IMR-90 (cell line): ENCODE results near the gene MCF2L2. TPM values are rescaled to one million over a fixed set of nuclear protein-coding genes. Genes with fewer than 3 reads are reported as not detected.

Source experiments
- ATAC-seq: fragments of 200-7000 bp; cut with Tn5 transposase; 2 replicates; pipeline ENCODE4 v1.9.1; 2020; ENCODE audit warnings: low read depth, mild to moderate bottlenecking, moderate library complexity
- BruUV-seq: library from RNA; stranded (reverse); fragments of 400-500 nt; replicated peaks from 2 replicates; lab custom pipeline; 2021; lab: Mats Ljungman, UMichigan
- CTCF ChIA-PET: fragments of 300-600 bp; formaldehyde crosslinking; extraction: SDS; loops from one replicate; lab custom pipeline; 2021; ENCODE audit warnings: antibody characterized with exemption; lab: Yijun Ruan, JAX
- POLR2A ChIA-PET: fragments of 300-600 bp; sonication (Branson Sonifier 250); formaldehyde crosslinking; loops from one replicate; lab custom pipeline; 2022; ENCODE audit warnings: antibody characterized with exemption; ENCODE audit not compliant: unreplicated experiment; lab: Charles Lee
- DNase-seq: peaks from one replicate; pipeline ENCODE4 v3.0.0; 2013
- H2AFZ ChIP-seq: replicated peaks from 2 replicates; pipeline ENCODE3; 2013; ENCODE audit warnings: low read length, mild to moderate bottlenecking; ENCODE audit not compliant: poor library complexity
- H2AK5ac ChIP-seq: 2 replicates; pipeline ENCODE4 v1.6.1; 2013; ENCODE audit warnings: low read depth, low read length, inconsistent platforms
- H2AK9ac ChIP-seq: replicated peaks from 2 replicates; pipeline ENCODE3; 2013; ENCODE audit warnings: mild to moderate bottlenecking, low read depth, low read length, moderate library complexity; ENCODE audit not compliant: poor library complexity
- H2BK120ac ChIP-seq: 2 replicates; pipeline ENCODE4 v1.6.1; 2013; ENCODE audit warnings: low read depth, low read length, inconsistent platforms
- H2BK15ac ChIP-seq: 3 replicates; pipeline ENCODE4 v1.6.1; 2013; ENCODE audit warnings: low read depth, low read length, inconsistent platforms
- H2BK20ac ChIP-seq: 2 replicates; pipeline ENCODE4 v1.6.1; 2013; ENCODE audit warnings: low read depth, mild to moderate bottlenecking, inconsistent platforms, low read length, moderate library complexity
- H2BK5ac ChIP-seq: 2 replicates; pipeline ENCODE4 v1.6.1; 2013; ENCODE audit warnings: mild to moderate bottlenecking, low read depth, low read length, inconsistent platforms; ENCODE audit not compliant: poor library complexity, severe bottlenecking
- H3K14ac ChIP-seq: replicated peaks from 2 replicates; pipeline ENCODE4 v1.6.1; 2013; ENCODE audit warnings: low read depth, low read length, inconsistent platforms
- H3K18ac ChIP-seq: 2 replicates; pipeline ENCODE4 v1.6.1; 2013; ENCODE audit warnings: low read depth, low read length, control low read depth
- H3K23ac ChIP-seq: 2 replicates; pipeline ENCODE4 v1.6.1; 2013; ENCODE audit warnings: low read depth, low read length, inconsistent platforms
- H3K27ac ChIP-seq: 2 replicates; pipeline ENCODE4 v1.5.1; 2013; ENCODE audit warnings: mild to moderate bottlenecking, control low read depth, low read length; ENCODE audit not compliant: insufficient read depth
- H3K27me3 ChIP-seq: 2 replicates; pipeline ENCODE4 v1.6.1; 2013; ENCODE audit warnings: low read length; ENCODE audit not compliant: control insufficient read depth, insufficient read depth
- H3K36me3 ChIP-seq: 2 replicates; pipeline ENCODE4 v1.6.1; 2013; ENCODE audit warnings: low read length, mixed read lengths; ENCODE audit not compliant: control insufficient read depth, insufficient read depth
- H3K4ac ChIP-seq: 2 replicates; pipeline ENCODE4 v1.6.1; 2013; ENCODE audit warnings: low read depth, low read length, inconsistent platforms
- H3K4me1 ChIP-seq: 2 replicates; pipeline ENCODE4 v1.6.1; 2013; ENCODE audit warnings: low read length, mixed read lengths; ENCODE audit not compliant: control insufficient read depth, insufficient read depth
- H3K4me2 ChIP-seq: 2 replicates; pipeline ENCODE4 v1.6.1; 2013; ENCODE audit warnings: low read depth, mild to moderate bottlenecking, control low read depth, low read length, moderate library complexity
- H3K4me3 ChIP-seq: 2 replicates; pipeline ENCODE4 v1.5.1; 2013; ENCODE audit warnings: low read depth, mild to moderate bottlenecking, control low read depth, low read length, moderate library complexity; ENCODE audit not compliant: insufficient read depth
- H3K56ac ChIP-seq: 2 replicates; pipeline ENCODE4 v1.6.1; 2013; ENCODE audit warnings: low read length, inconsistent platforms; ENCODE audit not compliant: insufficient read depth; ENCODE audit errors: extremely low read depth
- H3K79me1 ChIP-seq, 2 experiments: 2 replicates each; pipeline ENCODE4 v1.6.1; 2013; ENCODE audit warnings: low read length in 2 of 2, inconsistent platforms in 1 of 2, low read depth in 1 of 2
- H3K9ac ChIP-seq: 2 replicates; pipeline ENCODE4 v1.6.1; 2013; ENCODE audit warnings: low read depth, low read length, control low read depth
- H3K9me1 ChIP-seq: 2 replicates; pipeline ENCODE4 v1.6.1; 2013; ENCODE audit warnings: low read length, inconsistent platforms; ENCODE audit not compliant: insufficient read depth
- H3K9me3 ChIP-seq: 2 replicates; pipeline ENCODE4 v1.6.1; 2013; ENCODE audit warnings: low read length; ENCODE audit not compliant: control insufficient read depth, insufficient read depth
- H4K20me1 ChIP-seq: 2 replicates; pipeline ENCODE4 v1.6.1; 2013; ENCODE audit warnings: low read length, inconsistent platforms; ENCODE audit not compliant: insufficient read depth
- H4K5ac ChIP-seq: 2 replicates; pipeline ENCODE4 v1.6.1; 2013; ENCODE audit warnings: mild to moderate bottlenecking, low read depth, low read length, control low read depth
- H4K8ac ChIP-seq, 2 experiments: 2 replicates each; pipeline ENCODE4 v1.6.1; 2013; ENCODE audit warnings: low read depth in 2 of 2, low read length in 2 of 2, control low read depth in 1 of 2, inconsistent platforms in 1 of 2
- H4K91ac ChIP-seq: 2 replicates; pipeline ENCODE4 v1.6.1; 2013; ENCODE audit warnings: low read depth, low read length, inconsistent platforms; ENCODE audit not compliant: insufficient read depth
- MAZ ChIP-seq: IDR thresholded peaks from 2 replicates; pipeline ENCODE4 v1.6.1; 2012; ENCODE audit warnings: low read depth, mild to moderate bottlenecking, low read length, improper control_type of control experiment, moderate library complexity, borderline replicate concordance
- RCOR1 ChIP-seq: IDR thresholded peaks from 2 replicates; pipeline ENCODE4 v1.6.1; 2012; ENCODE audit warnings: mild to moderate bottlenecking, low read length, improper control_type of control experiment; ENCODE audit not compliant: insufficient replicate concordance
- WGBS, 2 experiments: methylation state at CpG; one replicate each; pipeline versions ENCODE4 v1.1.5 to v1.1.7; 2013; ENCODE audit warnings: missing lambda C conversion rate in 2 of 2; ENCODE audit not compliant: insufficient read length in 1 of 2; ENCODE audit errors: extremely low coverage in 2 of 2; 5-methylcytosine and 5-hydroxymethylcytosine counted together
- dilution Hi-C: fragments of 300-500 bp; cut with HindIII; formaldehyde crosslinking; loops from one replicate; pipeline ENCODE4 v1.14.3; 2018; ENCODE audit warnings: low sequenced_read_pairs; ENCODE audit not compliant: unreplicated experiment
- in situ Hi-C: fragments of 300-500 bp; cut with MboI; formaldehyde crosslinking; loops from 3 replicates; pipeline ENCODE4 v1.14.3; 2019; ENCODE audit warnings: low sequenced_read_pairs, inconsistent platforms, mixed read lengths
- intact Hi-C: fragments of 100-400 bp; cut with micrococcal nuclease; formaldehyde crosslinking; loops from 2 replicates; pipeline ENCODE4 v1.10.0; 2022
- polyA plus RNA-seq, 3 experiments: library from polyadenylated mRNA; depleted of rRNA; stranded (reverse); fragments of >200 nt; gene quantifications; 2 replicates each; pipeline ENCODE4 v1.2.3, GENCODE V29; 2012; ENCODE audit warnings: low replicate concordance in 1 of 3
- total RNA-seq: library from RNA; depleted of rRNA; stranded (reverse); fragments of >200 nt; gene quantifications from 2 replicates; pipeline ENCODE4 v1.2.3, GENCODE V29; 2012

MCF2L2 gene
- total and polyA plus RNA-seq, 2 of the 4 experiments (the other 2 are of a cell fraction): under 0.01 TPM; not detected in 1

GRCh38 chr3:183301937-183302580, 126.4 kb downstream of the MCF2L2 start:
- Histone ChIP-seq H3K4me2 (no peak overlapping the region), H3K27ac (no peak overlapping the region), H3K4me1 (peaks cover 12% of the 10 kb centered on the region), H2BK120ac (no peak overlapping the region), H2BK15ac (no peak overlapping the region), H4K5ac (no peak overlapping the region), H2AK5ac (no peak overlapping the region), H3K14ac (no peak overlapping the region), H2BK20ac (no peak overlapping the region; the same call in 1 of the 2 replicates), H4K91ac (no peak overlapping the region), H3K18ac (peak overlapping the region; percentile 10; the same call in 1 of the 2 replicates), H3K9me1 (no peaks in the 10 kb centered on the region), H4K8ac (no peak overlapping the region), H3K23ac (no peak overlapping the region), H4K20me1 (no peaks in the 10 kb centered on the region), H3K9ac (no peak overlapping the region), H2AFZ (no peak overlapping the region), H3K9me3 (no peaks in the 10 kb centered on the region), H3K56ac (no peak overlapping the region), H3K36me3 (no peaks in the 10 kb centered on the region), H2BK5ac (no peak overlapping the region), H3K79me1 (no peaks in the 10 kb centered on the region), H3K4me3 (no peak overlapping the region), H3K4ac (no peak overlapping the region), H2AK9ac (no peak overlapping the region), H3K27me3 (peaks cover 9% of the 10 kb centered on the region; the same call in 1 of the 2 replicates)
- ChIA-PET POLR2A (interaction anchor here (0.5 kb wide), 1 partner anchor 42 kb away, joined by 4 read pairs; no protein-coding TSS in a partner anchor), CTCF (no interaction called here)
- WGBS, 2 experiments: 100% methylated on average over 2 of the region's 8 CpGs; no CpG with 5 or more reads in 1 of the 2 experiments
- DNase-seq: peak; percentile 16
- TF ChIP-seq RCOR1 (no peak), MAZ (no peak)
- in situ Hi-C loops (no loop called here), dilution Hi-C loops (no loop called here), intact Hi-C loops (no loop called here)
- ATAC-seq: no peak
- BruUV-seq: no TSS peak
